AG09319 (cell line): ENCODE measurements around the gene EFL1.
A peak's percentile ranks its signal among the peaks of the same experiment; 100 is the strongest.
"Not testable (repeated sequence)": the region's sequence is repeated elsewhere in the genome, so short reads cannot be mapped to it uniquely, and the experiment has no call there.

Experiments
- DNase-seq: peaks from one replicate; pipeline ENCODE4 v3.0.0-alpha.2; 2010; ENCODE audit warnings: low read depth; ENCODE audit errors: extremely low read depth
- CTCF ChIP-seq: IDR thresholded peaks from 2 replicates; pipeline ENCODE4 v1.5.1; 2011; ENCODE audit warnings: low read depth, mild to moderate bottlenecking, inconsistent platforms, low read length, moderate library complexity

EFL1 gene

GRCh38 chr15:82294061-82294690, 31.6 kb upstream of the EFL1 start:
- no peak for TF ChIP-seq CTCF
- no peak for DNase-seq

- TF ChIP-seq CTCF = no peak
- no peak for DNase-seq
These were observed 29.7 kb upstream of the EFL1 start for GRCh38 chr15:82292271-82292670.

GRCh38 chr15:82288202-82288601, 25.7 kb upstream of the EFL1 start:
- not testable (repeated sequence) for DNase-seq

- not testable (repeated sequence) for DNase-seq
These were observed 23.9 kb upstream of the EFL1 start for GRCh38 chr15:82286475-82286874.

- not testable (repeated sequence) for DNase-seq
These were observed 21.8 kb upstream of the EFL1 start for GRCh38 chr15:82284381-82284780.

GRCh38 chr15:82282386-82282785, 19.9 kb upstream of the EFL1 start:
- not testable (repeated sequence) for DNase-seq

GRCh38 chr15:82281276-82281675, 18.7 kb upstream of the EFL1 start:
- peak; percentile 14 for TF ChIP-seq CTCF
- DNase-seq = not testable (repeated sequence)

GRCh38 chr15:82275410-82275809, 12.9 kb upstream of the EFL1 start:
- DNase-seq = no peak
- no peak for TF ChIP-seq CTCF

- no peak for DNase-seq
- no peak for TF ChIP-seq CTCF
These were observed 9.6 kb upstream of the EFL1 start for GRCh38 chr15:82272154-82272553.

GRCh38 chr15:82268454-82268853, 5.9 kb upstream of the EFL1 start:
- not testable (repeated sequence) for DNase-seq

- DNase-seq = not testable (repeated sequence)
These were observed 4.6 kb upstream of the EFL1 start for GRCh38 chr15:82267137-82267536.
